GM21786 (cell line): ENCODE measurements around the gene SLC7A7.
"Not testable (repeated sequence)": the region's sequence is repeated elsewhere in the genome, so short reads cannot be mapped to it uniquely, and the experiment has no call there.

Source experiments
- ATAC-seq: cut with Tn5 transposase; IDR thresholded peaks from one replicate; pipeline ENCODE4 v1.9.1; 2021; ENCODE audit not compliant: unreplicated experiment

The SLC7A7 gene

DNA sequence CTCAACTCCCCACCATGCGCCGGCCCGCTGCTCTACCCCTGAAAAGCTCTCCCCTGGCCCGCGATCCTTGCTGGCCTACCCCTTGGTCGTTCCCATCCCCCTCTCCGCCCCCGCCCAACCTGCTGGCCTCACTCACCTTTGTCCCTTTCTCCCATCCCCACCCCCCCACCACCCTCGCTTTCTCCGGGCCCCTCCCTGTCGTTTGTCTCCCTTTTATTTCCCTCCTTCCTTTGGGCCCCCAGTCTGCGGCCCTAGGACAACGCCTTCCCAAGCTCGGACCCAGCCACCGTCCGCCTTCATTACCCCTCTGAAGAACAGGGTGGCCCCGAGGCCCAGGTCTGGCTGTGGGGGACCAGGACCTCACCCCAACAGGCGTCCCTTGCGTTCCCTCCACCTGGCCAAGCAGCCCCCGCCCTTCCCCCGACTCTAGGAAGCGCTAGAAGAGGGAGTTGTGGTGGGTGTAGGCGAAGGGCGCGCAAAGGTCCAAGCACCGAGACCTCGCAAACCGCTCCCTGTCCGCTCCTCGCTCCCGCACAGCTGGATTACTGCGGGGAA is 6.9 kb upstream of the SLC7A7 start:
- ATAC-seq: no peak

GRCh38 chr14:22821193-22822015 is 6.2 kb upstream of the SLC7A7 start:
- ATAC-seq: no peak

- ATAC-seq: no peak
Measured at GRCh38 chr14:22820731-22821130, 5.5 kb upstream of the SLC7A7 start.

DNA sequence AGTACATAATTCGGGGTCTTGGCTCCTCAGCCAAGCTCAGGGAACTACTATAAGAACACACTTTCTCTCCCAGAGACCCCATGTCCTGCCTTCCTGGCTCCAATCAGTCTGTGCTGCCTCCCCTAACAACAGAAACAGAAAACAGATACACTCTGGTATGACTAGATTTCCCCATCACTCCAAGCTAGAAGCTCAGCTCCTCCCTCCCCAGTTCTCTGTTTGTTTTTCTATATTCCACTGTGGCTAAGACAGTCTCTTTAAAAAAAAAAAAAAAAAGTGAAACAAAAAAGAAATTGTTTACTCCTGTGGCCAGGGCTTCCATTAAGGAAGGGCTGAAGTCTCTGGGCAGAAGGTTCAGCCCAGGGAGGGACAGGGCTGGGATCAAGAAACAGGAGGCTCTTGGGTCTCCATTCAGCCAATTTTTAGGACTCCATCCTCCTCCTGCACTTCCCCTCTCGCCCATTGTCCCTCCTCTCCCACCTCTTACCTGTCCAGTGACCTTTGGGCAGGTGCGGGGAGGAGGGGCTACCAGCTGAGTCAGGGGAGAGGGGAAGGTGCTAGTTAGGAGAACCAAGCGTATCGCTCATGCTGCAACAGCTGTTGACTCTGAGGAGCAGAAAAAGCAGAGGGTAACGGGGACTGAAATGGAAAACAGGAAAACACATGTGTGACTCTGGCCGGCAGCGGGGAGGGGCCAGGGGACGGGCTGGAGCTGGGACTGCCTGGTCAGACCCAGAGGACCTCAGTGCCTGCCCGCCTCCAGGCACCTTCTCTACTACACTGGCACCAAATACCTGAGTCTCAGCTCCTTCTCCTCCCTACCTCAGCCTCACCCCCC is 4.1 kb upstream of the SLC7A7 start:
- ATAC-seq: peak; percentile 29

GRCh38 chr14:22814373-22814772 is 862 bp downstream of the SLC7A7 start:
- ATAC-seq: no peak

- no peak for ATAC-seq
Measured at GRCh38 chr14:22813145-22813544, 2.1 kb downstream of the SLC7A7 start.

GRCh38 chr14:22812744-22813143 is 2.5 kb downstream of the SLC7A7 start:
- no peak for ATAC-seq

DNA sequence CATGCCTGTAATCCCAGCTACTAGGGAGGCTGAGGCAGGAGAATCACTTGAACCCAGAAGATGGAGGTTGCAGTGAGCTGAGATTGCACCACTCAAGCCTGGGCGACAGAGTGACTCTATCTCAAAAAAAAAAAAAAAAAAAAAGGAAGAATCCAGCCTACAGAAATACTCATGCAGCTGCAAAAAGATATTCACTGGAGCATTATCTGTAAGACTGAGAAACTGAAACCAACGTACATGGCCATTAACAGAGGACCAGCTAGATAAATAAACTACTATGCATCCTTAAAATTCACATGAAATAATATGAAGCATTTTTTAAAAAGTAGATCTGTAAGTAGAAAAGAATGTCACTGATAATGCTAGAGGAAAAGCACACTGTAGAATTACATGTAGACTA is 3.5 kb downstream of the SLC7A7 start:
- no peak for ATAC-seq

DNA sequence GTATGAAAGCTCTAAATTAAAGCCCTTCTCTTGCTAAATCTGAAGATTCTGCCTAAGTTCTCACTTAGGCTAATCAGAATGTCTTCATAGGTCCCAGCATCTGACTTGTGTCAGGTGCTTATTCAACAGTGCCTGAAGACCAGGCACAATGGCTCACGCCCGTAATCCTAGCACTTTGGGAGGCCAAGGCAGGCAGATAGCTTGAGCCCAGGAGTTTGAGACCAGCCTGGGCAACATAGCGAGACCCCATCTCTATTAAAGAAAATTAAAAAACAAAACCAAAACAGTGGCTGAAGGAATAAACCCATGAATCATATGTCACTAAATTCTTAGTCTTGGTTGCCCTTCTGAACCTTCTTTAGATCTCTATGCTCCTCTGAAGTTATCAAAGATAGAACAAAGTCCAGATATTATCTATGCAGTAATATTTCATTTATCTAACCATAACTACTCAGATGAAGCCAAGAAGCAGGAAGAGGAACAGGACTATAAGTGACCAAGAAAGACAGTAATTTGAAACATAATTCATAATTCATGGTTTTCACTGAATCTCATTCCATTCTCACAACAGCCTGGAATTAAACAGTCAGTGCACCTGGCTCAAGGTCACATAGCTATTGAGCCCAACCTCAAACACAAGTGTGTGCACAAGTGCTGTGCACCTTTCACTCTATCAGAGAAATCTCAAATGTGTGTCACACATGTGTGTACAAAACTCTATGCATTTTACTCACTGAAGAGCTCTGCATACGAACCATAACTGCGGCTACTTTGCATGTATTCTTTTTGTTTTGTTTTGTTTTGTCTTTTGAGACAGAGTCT is 6.6 kb downstream of the SLC7A7 start:
- ATAC-seq: no peak

GRCh38 chr14:22807432-22808087 is 7.7 kb downstream of the SLC7A7 start:
- ATAC-seq: no peak

GRCh38 chr14:22805235-22805634 is 10.0 kb downstream of the SLC7A7 start:
- ATAC-seq: not testable (repeated sequence)

DNA sequence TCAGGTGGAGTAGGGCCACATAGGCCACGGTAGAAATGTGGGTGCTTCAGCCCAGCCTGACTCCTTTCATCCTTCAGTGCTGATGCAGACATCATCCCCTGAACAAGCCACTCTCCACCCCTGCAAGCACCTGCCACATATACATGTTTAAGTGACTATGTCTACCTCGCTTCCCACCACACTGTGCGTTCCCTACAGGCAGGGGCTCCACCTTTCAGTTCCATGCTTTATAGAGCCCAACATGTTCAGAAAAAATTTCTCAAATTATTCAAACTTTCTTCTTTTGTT is 11.6 kb downstream of the SLC7A7 start:
- no peak for ATAC-seq

DNA sequence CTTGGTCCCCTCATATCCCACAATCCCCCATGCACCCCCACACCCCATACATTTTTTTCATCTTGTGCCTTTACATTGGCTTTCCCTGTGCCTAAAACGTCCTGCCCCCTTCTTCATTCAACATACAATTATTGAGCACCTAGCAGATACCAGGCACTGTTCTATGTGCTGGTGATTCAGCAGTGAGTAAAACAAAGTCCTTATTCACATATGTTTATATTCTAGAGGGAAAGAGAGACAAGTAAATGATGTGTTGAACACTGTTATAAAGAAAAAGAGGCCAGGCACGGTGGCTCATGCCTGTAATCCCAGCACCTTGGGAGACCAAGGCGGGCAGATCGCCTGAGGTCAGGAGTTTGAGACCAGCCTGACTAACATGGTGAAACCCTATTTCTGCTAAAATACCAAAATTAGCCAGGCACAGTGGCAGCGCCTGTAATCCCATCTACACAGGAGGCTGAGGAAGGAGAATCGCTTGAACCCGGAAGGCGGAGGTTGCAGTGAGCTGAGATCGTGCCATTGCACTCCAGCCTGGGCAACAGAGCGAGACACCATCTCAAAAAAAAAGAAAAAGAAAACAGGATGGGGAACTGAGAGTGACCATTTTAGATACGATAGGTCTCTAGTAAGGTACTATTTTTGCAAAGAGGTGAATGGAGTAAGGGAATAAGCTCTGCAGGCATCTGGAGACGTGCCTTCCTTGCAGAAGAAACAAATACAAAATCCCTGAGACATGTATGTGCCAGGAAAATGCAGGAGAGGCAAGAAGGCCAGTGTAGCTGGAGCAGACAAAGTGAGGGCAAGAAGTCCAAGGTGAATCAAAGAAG is 12.2 kb downstream of the SLC7A7 start:
- ATAC-seq: no peak

DNA sequence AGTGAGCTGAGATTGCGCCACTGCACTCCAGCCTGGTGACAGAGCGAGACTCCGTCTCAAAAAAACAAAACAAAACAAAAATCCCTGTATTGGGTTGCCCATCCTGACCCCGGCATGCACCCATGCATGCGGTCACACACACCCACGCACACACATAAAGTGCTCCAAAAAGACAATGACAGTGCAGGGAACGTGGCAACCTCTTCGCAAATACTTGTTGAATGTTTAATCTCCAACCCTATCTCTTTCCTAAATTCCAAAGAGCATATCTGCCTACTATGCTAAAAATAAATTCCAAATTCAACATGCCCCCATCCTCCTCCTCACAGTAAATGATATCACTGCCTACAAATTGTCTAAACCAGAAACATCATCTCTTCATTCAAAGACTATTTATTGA is 13.5 kb downstream of the SLC7A7 start:
- no peak for ATAC-seq

DNA sequence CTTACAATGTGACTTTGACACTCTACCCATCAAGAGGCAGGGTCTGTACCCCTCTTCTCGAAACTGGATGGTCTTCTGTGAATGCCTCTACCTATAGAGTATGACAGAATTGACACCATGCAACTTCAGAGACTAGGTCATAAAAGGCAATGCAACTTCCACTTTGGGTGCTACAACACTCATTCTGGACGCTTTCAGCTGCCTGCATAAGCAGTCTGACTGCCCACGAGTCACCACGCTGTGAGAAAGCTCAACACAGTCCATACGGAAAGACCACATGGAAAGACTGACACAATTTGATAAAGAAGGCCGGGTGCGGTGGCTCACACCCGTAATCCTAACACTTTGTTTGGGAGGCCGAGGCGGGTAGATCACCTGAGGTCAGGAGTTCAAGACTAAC is 14.9 kb downstream of the SLC7A7 start:
- no peak for ATAC-seq

GRCh38 chr14:22798528-22798927 is 16.7 kb downstream of the SLC7A7 start:
- ATAC-seq: no peak

GRCh38 chr14:22797017-22797917 is 18.0 kb downstream of the SLC7A7 start:
- ATAC-seq: no peak

DNA sequence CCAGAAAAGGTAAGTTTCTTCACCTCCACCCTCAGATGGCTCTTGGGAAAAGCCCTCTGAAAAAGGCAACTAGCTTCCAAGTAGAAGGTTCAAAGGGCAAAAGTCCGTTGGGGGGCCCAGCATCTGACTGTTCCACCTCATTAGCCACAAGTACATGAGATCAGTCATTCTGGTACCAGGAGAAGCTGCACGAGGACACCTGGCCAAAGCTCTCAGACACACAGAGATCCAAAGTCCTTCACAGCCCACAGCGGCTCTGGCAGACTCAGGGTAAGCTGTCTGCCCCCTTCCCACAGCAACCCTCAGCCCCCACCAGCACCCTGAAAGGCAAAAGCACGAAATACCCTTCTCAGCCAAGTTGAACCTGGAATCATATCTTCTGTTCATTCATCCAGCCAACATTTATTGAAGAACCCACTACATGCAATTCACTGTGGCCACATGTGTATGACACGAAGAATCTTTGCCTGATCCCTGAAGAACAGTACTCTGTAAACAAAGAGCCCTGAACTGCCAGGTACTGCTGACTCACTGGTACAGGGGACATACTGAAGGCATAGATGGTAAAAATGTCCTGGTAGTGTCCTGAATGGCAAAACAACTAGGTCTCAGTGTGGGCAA is 19.0 kb downstream of the SLC7A7 start:
- peak; percentile 65 for ATAC-seq
